Stomach smooth muscle (tissue), 2 donors: Measurements from ENCODE around the gene EMILIN1.
"Not testable (repeated sequence)": the region's sequence is repeated elsewhere in the genome, so short reads cannot be mapped to it uniquely, and the experiment has no call there.

ENCODE experiments used
- H3K27ac ChIP-seq: one replicate; pipeline ENCODE4 v1.7.0; 2013; ENCODE audit warnings: mild to moderate bottlenecking, low read length, inconsistent platforms
- H3K27me3 ChIP-seq, 2 donors: one replicate each; pipeline ENCODE4 v1.7.0; 2013; ENCODE audit warnings: low read length in 2 of 2; ENCODE audit not compliant: insufficient read depth in 2 of 2, control insufficient read depth in 1 of 2
- H3K36me3 ChIP-seq, 2 donors: one replicate each; pipeline ENCODE4 v1.7.0; 2013; ENCODE audit warnings: low read length in 2 of 2; ENCODE audit not compliant: control insufficient read depth in 2 of 2, insufficient read depth in 2 of 2
- H3K4me1 ChIP-seq: one replicate; pipeline ENCODE4 v1.7.0; 2013; ENCODE audit warnings: low read length; ENCODE audit not compliant: control insufficient read depth, insufficient read depth
- H3K4me3 ChIP-seq, 2 donors: one replicate each; pipeline ENCODE4 v1.7.0; 2013; ENCODE audit warnings: low read length in 2 of 2
- H3K9ac ChIP-seq, 2 donors: one replicate each; pipeline ENCODE4 v1.7.0; 2013; ENCODE audit warnings: low read length in 2 of 2, mild to moderate bottlenecking in 1 of 2
- H3K9me3 ChIP-seq, 2 donors: one replicate each; pipeline ENCODE4 v1.7.0; 2013; ENCODE audit warnings: low read length in 2 of 2; ENCODE audit not compliant: control insufficient read depth in 2 of 2
- donor health status: healthy.
- donor health status: Pancreatic carcinoma.

Gene EMILIN1

DNA sequence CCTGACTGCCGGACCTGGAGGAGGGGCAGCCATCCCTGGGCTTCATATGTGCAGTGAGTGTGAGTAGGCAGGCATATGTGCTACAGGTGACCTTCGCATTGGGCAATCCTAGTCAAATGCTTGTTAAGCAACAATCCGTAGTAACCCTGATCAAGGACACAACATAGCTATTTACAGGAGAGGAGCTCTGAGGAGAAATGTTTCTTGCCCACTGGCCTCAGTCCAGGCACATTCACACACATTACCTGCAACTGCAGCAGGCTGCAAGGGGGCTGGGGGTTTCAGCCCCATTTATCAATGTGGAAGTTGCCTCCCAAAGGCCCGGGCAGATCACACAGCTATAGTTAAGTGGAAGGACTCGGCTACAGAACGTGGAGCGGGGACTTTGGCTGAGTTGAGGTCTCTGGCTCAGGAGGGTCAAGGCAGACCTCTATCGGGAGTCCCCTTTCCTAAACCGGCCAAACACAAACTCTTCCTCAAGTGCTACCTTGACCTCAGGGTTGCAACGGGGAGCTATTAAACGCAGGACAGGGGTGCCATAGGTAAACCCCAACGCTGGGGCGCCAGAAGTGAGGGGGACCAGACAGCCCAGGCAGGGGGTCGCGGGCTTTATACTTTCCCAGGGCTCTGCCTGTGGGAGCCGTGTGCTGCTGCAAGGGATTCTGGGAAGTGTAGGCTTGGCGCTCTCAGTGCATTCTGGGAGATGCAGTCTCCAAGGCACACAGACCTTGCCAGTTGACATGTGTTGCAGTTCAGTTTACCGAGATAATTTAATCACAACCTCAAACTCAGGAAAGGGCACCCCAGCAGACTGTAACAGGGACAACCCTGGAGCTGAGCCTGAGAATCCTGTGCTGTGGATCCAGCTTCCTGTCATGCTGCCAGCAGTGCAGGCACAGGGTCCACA is 17.6 kb downstream of the EMILIN1 start:
- H3K27me3 ChIP-seq: no peaks in the 10 kb centered on the region
- H3K36me3 ChIP-seq: peaks cover 0 to 10% of the 10 kb centered on the region in 2 donors
- no peaks in the 10 kb centered on the region for H3K9me3 ChIP-seq
- peak overlapping the region in 1 of 2 donors; percentile 71 for H3K4me3 ChIP-seq
- H3K9ac ChIP-seq: peak overlapping the region in 1 of 2 donors; percentile 29
- H3K4me1 ChIP-seq: peaks cover 14% of the 10 kb centered on the region
- no peak overlapping the region for H3K27ac ChIP-seq

DNA sequence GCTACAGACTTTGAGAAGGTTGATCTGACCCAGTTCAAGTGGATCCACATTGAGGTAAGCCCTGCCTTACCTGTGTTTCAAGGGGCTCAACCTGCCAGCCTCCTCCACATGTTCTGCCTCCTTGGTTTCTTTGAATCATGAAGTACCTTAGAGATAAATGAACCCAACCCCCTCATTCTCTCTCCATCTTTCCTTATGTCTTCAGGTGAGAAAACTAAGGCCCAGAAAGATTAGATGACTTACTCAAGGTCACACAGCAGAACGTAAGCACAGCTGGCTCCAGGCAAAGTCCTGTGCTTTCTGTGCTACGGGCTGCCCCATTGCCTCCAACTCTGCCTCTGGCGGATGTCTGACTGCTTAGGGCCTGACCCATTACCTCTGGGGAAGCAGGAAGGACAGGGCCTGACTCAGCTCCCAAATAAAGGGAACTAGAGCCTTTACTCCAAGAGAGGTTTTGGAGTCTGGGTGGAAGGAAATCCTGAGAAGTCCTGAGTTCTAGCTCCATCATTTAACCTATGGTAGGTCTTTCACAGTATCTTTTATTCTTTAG is 18.4 kb downstream of the EMILIN1 start:
- Histone ChIP-seq H3K9ac (no peak overlapping the region), H3K4me3 (no peak overlapping the region), H3K27ac (no peak overlapping the region), H3K9me3 (no peaks in the 10 kb centered on the region), H3K36me3 (peaks cover 0 to 10% of the 10 kb centered on the region in 2 donors), H3K4me1 (peaks cover 14% of the 10 kb centered on the region), H3K27me3 (no peaks in the 10 kb centered on the region)

DNA sequence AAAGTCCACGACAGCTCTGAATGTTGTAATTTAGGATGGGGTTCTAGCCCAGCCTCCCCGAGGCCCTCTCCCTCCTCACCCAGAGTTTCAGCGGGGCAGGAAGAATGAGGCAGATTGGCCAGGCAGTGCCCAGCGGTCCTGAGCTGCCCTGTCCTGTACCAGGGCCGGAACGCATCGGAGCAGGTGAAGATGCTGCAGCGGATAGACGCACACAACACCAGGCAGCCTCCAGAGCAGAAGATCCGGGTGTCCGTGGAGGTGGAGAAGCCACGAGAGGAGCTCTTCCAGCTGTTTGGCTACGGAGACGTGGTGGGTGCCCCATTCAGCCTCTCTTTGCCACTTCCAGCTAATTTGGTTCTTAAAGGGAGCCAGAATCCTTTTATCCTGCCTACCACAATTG is 18.9 kb downstream of the EMILIN1 start:
- peaks cover 14% of the 10 kb centered on the region for H3K4me1 ChIP-seq

DNA sequence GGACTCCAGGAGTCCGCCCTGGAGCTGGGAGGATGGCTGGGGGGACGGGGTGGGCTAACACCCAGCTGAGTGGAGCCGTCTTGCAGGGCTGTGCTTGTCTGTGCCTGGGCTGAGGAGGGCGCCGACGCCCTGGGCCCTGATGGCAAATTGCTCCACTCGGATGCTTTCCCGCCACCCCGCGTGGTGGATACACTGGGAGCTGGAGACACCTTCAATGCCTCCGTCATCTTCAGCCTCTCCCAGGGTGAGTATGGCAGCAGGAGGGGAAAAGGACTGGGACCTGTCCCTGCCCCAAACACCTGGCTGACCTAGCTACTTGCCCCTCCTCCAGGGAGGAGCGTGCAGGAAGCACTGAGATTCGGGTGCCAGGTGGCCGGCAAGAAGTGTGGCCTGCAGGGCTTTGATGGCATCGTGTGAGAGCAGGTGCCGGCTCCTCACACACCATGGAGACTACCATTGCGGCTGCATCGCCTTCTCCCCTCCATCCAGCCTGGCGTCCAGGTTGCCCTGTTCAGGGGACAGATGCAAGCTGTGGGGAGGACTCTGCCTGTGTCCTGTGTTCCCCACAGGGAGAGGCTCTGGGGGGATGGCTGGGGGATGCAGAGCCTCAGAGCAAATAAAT is 21.0 kb downstream of the EMILIN1 start:
- Histone ChIP-seq H3K4me1 (peaks cover 14% of the 10 kb centered on the region), H3K9ac (no peak overlapping the region), H3K4me3 (no peak overlapping the region), H3K27ac (no peak overlapping the region), H3K9me3 (no peaks in the 10 kb centered on the region), H3K36me3 (peaks cover 0 to 8% of the 10 kb centered on the region in 2 donors), H3K27me3 (peaks cover 0 to 3% of the 10 kb centered on the region in 2 donors)

More for the DNA sequence above, 18.9 kb downstream of the EMILIN1 start:
- H3K36me3 ChIP-seq: peaks cover 0 to 8% of the 10 kb centered on the region in 2 donors
- no peak overlapping the region for H3K9ac ChIP-seq
- no peaks in the 10 kb centered on the region for H3K9me3 ChIP-seq
- H3K27me3 ChIP-seq: no peaks in the 10 kb centered on the region
- H3K27ac ChIP-seq: no peak overlapping the region
- H3K4me3 ChIP-seq: no peak overlapping the region

DNA sequence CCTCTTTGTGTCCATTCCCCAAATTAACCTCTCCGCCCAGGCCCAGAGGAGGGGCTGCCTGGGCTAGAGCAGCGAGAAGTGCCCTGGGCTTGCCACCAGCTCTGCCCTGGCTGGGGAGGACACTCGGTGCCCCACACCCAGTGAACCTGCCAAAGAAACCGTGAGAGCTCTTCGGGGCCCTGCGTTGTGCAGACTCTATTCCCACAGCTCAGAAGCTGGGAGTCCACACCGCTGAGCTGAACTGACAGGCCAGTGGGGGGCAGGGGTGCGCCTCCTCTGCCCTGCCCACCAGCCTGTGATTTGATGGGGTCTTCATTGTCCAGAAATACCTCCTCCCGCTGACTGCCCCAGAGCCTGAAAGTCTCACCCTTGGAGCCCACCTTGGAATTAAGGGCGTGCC is 21.6 kb downstream of the EMILIN1 start:
- Histone ChIP-seq H3K27me3 (peaks cover 1 to 4% of the 10 kb centered on the region in 2 donors), H3K9ac (no peak overlapping the region), H3K9me3 (no peaks in the 10 kb centered on the region), H3K36me3 (peaks cover 0 to 8% of the 10 kb centered on the region in 2 donors), H3K4me3 (no peak overlapping the region), H3K27ac (no peak overlapping the region), H3K4me1 (peaks cover 14% of the 10 kb centered on the region)

DNA sequence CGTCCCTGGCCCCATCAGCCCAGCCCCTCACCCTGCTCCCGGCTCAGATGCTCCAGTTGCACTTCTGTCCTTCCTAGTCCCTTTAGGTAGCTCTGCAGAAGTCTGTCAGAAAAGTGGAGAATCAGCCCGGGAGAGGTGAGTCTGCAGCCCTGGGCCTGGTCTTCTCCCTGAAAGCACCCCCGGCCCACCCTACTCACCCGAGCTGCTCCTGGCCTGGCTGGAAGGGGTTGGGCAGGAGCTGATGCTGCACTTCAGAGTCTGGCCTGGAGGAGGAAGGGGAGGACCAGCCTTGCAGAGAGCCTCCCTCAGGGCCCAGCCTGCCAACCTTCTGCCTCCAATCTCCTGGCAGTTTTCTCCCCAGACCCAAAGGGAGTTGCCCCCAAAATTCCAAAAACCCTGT is 23.9 kb downstream of the EMILIN1 start:
- Histone ChIP-seq H3K36me3 (peaks cover 0 to 8% of the 10 kb centered on the region in 2 donors), H3K27me3 (peaks cover 5 to 7% of the 10 kb centered on the region in 2 donors), H3K27ac (no peak overlapping the region), H3K4me3 (no peak overlapping the region), H3K9me3 (no peaks in the 10 kb centered on the region), H3K4me1 (no peaks in the 10 kb centered on the region), H3K9ac (no peak overlapping the region)

DNA sequence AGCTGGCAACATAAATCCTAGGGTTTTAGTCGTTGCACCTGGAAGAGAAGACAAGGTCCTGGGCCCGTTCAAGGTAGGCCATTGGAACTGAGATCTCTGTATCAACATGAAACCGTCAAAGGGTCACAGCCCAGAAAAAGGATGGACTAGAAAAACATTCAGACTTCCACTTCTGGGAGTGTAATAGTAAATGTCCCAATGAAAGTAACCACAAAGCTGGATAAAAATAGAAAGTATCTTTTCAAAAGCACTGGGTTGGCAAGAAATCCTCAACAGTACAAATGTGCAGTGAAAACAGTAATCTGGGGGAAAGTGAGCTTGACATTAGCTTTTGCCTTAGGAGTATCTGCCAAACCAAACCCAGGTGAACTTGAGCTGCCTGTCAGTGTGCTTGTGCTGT is 27.6 kb downstream of the EMILIN1 start:
- H3K4me1 ChIP-seq: no peaks in the 10 kb centered on the region
- H3K27ac ChIP-seq: no peak overlapping the region
- H3K27me3 ChIP-seq: peaks cover 5 to 7% of the 10 kb centered on the region in 2 donors
- H3K36me3 ChIP-seq: no peaks in the 10 kb centered on the region
- H3K4me3 ChIP-seq: no peak overlapping the region
- peak overlapping the region in 1 of 2 donors; percentile 21 for H3K9ac ChIP-seq
- no peaks in the 10 kb centered on the region for H3K9me3 ChIP-seq

DNA sequence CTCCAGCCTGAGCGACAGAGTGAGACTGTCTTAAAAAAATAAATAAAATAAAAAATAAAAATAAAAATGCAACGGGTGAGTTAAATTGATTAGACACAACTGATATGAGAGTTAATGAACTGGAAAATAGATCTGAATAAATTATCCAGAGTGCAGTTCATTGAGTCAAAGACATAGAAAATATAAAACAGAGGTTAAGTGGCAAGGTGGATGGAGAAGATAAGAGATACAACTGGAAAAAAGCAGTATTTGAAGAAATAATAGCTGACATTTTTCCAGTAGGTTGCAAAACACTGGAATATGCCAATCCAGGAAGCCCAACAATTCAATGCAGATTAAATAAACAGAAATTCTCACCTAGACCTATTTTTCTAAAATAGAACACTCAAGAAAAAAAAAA is 29.8 kb downstream of the EMILIN1 start:
- no peaks in the 10 kb centered on the region for H3K36me3 ChIP-seq
- H3K27me3 ChIP-seq: peaks cover 5 to 7% of the 10 kb centered on the region in 2 donors
- H3K4me1 ChIP-seq: no peaks in the 10 kb centered on the region
- H3K9me3 ChIP-seq: no peaks in the 10 kb centered on the region
- no peak overlapping the region for H3K4me3 ChIP-seq
- H3K9ac ChIP-seq: no peak overlapping the region
- H3K27ac ChIP-seq: no peak overlapping the region

DNA sequence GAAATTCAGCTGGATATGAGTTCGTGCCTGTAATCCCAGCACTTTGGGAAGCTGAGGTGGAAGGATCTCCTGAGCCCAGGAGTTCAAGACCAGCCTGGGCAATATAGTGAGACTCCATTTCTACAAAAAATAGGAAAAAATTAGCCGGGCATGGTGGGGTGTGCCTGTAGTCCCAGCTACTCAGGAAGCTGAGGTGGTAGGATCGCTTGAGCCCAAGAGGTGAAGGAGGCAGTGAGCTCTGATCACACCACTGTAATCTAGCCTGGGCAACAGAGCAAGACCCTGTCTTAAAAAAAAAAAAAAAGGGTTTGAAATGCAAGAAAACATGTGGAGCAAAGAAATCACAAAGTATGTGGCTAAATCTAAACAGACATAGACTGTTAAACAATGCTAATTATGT is 30.7 kb downstream of the EMILIN1 start:
- no peaks in the 10 kb centered on the region for H3K36me3 ChIP-seq
- H3K4me1 ChIP-seq: no peaks in the 10 kb centered on the region
- H3K27ac ChIP-seq: no peak overlapping the region
- no peaks in the 10 kb centered on the region for H3K9me3 ChIP-seq
- H3K4me3 ChIP-seq: no peak overlapping the region
- peaks cover 5 to 7% of the 10 kb centered on the region in 2 donors for H3K27me3 ChIP-seq
- no peak overlapping the region for H3K9ac ChIP-seq

DNA sequence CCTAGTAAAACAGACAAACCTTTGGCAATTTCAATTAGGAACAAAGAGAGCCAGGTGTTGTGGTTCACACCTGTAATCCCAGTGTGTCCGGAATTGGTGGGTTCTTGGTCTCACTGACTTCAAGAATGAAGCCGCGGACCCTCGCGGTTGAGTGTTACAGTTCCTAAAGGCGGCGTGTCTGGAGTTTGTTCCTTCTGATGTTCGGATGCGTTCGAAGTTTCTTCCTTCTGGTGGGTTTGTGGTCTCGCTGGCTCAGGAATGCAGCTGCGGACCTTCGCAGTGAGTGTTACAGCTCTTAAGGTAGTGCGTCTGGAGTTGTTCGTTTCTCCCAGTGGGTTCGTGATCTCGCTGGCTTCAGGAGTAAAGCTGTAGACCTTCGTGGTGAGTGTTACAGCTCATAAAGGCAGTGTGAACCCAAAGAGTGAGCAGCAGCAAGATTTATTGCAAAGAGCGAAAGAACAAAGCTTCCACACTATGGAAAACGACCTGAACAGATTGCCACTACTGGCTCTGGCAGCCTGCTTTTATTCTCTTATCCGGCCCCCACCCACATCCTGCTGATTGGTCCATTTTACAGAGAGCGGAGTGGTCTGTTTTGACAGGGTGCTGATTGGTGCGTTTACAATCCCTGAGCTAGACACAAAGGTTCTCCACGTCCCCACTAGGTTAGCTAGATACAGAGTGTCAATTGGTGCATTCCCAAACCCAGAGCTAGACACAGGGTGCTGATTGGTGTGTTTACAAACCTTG is 32.4 kb downstream of the EMILIN1 start:
- H3K27ac ChIP-seq, H3K4me1 ChIP-seq, H3K9ac ChIP-seq, H3K27me3 ChIP-seq, H3K36me3 ChIP-seq, H3K4me3 ChIP-seq, H3K9me3 ChIP-seq: not testable (repeated sequence)
